ENCODE measurements around the gene THOC5.
A peak's percentile ranks its signal among the peaks of the same experiment; 100 is the strongest.

THOC5 gene

DNA sequence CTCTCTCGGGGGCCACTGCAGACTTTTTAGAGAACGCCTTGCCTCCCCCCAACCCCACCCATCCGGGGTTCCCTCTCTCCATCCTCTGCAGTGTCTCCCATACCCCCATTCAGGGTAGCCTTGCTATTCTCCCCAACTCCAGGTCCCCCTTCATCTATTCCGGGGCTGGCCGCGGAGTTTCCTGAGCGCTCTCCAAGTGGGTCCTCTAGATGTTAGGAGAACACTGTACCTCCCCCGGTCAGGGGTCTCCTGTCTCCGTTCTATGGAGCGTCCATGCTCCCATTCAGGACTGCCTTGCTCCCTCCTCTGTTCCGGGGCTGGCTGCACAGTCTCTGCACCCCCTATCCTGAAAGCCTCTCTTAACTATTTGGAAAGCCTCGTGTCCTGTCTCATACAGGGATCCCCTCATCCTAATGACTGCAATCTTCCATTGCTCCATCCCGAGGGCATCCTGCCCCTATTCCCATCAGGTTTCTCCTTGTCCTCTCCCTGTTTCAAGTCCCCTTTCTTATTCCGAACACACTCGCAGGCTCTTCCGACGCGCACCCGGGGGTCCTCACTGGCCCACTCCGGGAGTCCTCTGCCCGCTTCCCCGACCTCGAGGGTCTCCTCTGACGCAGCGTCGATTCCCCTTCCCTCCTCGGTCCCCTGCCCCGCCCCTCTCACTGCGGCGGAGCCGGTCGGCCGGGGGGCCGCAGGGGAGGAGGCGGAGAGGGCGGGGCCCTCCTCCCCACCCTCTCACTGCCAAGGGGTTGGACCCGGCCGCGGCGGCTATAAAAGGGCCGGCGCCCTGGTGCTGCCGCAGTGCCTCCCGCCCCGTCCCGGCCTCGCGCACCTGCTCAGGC is 73.9 kb downstream of the THOC5 start, which contains the start of gene NEFH:
Gene NEFH, plus strand, starts transcription at position 802 of the 845 bp plus-strand sequence. CDS start 45 bp downstream, outside the sequence.
- DNase-seq (ENCODE audit: low read depth) = no peak
- TF ChIP-seq, protein P1, sequence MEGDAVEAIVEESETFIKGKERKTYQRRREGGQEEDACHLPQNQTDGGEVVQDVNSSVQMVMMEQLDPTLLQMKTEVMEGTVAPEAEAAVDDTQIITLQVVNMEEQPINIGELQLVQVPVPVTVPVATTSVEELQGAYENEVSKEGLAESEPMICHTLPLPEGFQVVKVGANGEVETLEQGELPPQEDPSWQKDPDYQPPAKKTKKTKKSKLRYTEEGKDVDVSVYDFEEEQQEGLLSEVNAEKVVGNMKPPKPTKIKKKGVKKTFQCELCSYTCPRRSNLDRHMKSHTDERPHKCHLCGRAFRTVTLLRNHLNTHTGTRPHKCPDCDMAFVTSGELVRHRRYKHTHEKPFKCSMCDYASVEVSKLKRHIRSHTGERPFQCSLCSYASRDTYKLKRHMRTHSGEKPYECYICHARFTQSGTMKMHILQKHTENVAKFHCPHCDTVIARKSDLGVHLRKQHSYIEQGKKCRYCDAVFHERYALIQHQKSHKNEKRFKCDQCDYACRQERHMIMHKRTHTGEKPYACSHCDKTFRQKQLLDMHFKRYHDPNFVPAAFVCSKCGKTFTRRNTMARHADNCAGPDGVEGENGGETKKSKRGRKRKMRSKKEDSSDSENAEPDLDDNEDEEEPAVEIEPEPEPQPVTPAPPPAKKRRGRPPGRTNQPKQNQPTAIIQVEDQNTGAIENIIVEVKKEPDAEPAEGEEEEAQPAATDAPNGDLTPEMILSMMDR (conservative IDR thresholded peaks at IDR 0.05; ENCODE audit: low read length) = no peak
- H3K4me3 ChIP-seq (ENCODE audit: low read length) = peak within 1 kb of the TSS; percentile 26; the same call in 1 of the 2 replicates

DNA sequence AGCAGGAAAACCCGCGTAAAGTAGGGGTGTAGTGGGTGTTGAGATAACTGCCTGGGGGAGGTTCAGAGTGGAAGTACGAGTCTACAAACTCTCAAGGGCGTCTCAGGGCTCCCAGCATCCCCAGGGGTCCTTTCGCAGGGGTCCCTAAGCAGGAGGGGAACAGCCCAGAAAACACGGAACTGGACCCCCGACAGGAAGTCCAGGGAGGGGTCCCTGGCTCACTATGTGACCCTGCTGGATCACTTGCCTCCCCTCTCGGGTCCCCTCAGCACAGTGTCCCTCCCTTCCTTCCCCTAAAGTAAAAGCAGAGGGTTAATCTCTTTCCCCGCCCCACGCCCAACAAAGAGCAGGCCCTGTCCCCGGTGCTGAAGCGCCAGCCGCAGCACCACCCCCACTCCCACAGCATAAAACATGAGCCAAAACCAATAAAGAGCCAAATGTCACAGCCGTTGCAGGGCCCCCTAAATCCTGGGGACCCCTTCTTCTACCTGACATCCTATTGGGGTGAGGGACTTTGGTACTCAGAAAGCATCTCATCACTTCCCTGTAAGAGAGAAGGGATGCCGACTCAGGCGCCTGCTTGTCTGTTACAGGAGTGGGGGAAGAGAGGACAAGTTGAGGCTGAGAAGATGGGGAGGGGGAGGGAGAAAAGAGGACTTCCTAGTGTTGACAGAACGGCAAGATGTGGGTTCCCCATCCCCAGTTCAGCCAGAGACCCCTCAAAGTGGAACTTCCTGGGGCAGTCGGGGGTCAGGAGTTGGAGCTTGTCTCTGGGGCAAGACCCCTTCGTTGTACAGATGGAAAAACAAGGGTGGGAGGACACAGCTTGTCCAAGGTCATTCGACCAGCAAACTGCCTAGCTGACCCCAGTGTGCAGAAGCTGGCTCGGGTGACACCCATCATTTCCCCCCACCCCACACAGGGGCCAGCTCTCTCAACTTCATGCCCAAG is 75.0 kb downstream of the THOC5 start:
- TF ChIP-seq, protein P1 (conservative IDR thresholded peaks at IDR 0.05; ENCODE audit: low read length) = no peak
- DNase-seq (ENCODE audit: low read depth) = no peak
- no peak overlapping the region for H3K4me3 ChIP-seq (ENCODE audit: low read length)

DNA sequence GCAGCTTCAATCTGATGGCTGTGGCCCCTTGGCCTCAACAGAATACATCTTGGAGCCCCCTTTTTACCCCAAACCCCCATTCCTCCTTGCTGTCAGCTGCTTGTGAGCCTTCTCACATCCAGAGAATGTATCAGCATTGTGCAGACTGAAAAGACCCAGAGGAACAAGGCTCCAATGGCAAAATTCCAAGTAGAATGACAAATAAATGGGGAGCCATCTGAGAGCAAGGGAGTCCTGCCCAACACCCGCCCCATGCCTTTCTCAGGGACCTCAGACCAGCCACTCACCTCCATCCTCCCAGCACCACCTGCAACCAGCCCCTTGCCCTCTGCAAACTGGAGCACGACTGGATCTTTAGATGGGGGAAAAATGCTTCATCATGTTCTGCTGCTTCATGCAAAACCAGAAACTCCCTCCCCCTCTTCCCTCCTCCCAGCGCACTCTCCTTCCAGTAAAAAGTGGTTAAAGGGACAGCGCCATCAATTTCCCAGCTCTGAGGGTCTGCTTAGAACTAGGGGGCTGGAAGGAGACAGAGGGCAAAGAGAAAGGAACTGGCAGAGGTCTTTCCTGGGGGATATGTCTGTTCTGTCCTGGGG is 75.7 kb downstream of the THOC5 start:
- TF ChIP-seq, protein P1 (conservative IDR thresholded peaks at IDR 0.05; ENCODE audit: low read length) = no peak
- DNase-seq (ENCODE audit: low read depth) = no peak
- H3K4me3 ChIP-seq (ENCODE audit: low read length) = no peak overlapping the region

DNA sequence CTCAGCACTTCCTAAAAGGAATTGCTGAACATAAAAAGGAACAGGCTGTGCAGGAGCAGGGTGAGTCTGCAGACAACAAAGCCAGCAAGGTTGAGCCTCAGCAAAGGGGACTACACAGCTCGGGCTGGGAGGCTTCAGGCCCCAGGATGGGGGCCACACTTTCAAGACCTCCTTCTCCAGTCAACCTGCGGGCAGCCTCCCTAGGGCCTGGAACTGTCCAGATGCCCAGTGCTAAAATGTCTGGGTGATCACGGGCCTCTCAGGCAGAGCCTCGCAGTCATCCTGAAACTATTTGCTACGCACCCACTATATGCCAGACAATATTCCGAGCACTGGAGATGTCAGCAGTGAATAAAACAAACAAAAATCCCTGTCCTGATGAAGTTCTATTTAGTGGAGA is 77.4 kb downstream of the THOC5 start:
- no peak for DNase-seq (ENCODE audit: low read depth)
- TF ChIP-seq, protein P1 (conservative IDR thresholded peaks at IDR 0.05; ENCODE audit: low read length) = no peak
- no peak overlapping the region for H3K4me3 ChIP-seq (ENCODE audit: low read length)

DNA sequence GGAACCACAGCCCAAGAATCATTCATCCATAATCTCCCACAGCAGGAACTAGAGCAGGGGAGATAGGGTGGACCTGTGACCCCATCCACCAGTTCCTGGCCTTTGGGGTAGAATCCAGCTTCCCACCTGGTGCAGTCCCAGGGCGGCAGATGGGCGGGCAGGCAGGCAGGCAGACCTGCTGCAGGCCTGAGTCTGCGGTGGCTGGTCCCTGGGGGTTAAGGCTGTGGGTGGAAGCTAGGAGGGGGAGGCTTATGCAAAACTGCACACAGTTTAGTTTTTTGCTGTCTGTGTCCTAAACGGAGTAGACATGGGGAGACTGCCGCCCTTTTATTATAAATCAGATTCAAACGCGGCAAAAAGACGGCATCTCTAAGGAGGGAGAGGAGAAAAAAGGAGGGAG is 78.0 kb downstream of the THOC5 start:
- no peak for DNase-seq (ENCODE audit: low read depth)
- H3K4me3 ChIP-seq (ENCODE audit: low read length) = no peak overlapping the region
- TF ChIP-seq, protein P1 (conservative IDR thresholded peaks at IDR 0.05; ENCODE audit: low read length) = no peak

DNA sequence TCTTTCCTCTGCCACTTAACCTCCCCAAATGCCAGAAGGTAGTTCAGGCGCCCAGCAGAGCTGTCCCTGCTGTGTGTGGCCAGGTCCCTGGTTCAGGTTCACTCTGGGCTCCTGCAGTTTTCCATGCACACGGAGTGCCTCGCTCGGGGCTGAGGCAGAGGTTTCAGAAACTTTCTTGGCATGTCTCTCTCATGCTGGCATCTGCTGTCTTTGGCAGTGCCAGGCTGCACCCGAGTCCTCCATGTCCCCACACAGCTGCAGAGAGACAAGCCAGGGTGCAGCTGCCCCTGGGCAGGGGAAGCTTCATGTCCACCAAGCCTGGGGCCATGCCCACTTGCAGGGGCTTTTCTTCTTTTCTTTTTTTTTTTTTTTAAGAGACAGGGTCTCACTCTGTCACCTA is 80.6 kb downstream of the THOC5 start:
- no peak overlapping the region for H3K4me3 ChIP-seq (ENCODE audit: low read length)
- TF ChIP-seq, protein P1 (conservative IDR thresholded peaks at IDR 0.05; ENCODE audit: low read length) = no peak
- DNase-seq (ENCODE audit: low read depth) = no peak

Data from AG10803 (cell line).